ENCODE results near the gene SLC22A15. TPM values are rescaled to one million over a fixed set of nuclear protein-coding genes. Genes with fewer than 3 reads are reported as not detected.

The SLC22A15 gene
- total RNA-seq, 6 experiments from 2014 or later: 0.11 to 6.8 (median 2.3) TPM

DNA sequence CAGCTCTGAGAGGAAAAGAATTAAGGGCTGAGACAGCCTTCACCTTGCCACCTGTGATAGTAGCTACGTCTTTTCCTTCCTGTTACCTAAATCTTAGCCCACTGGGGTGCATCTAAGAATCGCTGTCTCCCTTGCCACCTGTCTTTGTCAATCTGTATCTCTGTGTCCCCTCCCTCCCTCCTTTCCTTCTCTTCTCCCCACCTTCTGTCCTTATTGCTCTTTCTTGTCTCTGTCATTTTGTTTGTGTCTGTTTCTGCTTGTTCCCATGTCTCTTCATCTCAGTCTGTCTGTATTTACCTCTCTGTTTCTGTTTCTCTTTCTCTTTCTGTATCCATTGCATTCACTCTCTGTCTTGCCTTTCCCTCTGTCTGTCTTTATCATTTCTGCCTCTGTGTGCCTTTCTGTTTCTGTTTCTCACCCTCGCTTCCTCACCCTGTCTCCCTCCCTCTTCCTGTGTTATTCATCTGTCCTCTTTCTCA is 30.2 kb downstream of the SLC22A15 start:
- H3K27me3 ChIP-seq: no peaks in the 10 kb centered on the region
- no peaks in the 10 kb centered on the region for H3K36me3 ChIP-seq
- intact Hi-C loops (cut with DNase I): no loop called here
- no peak overlapping the region for H3K27ac ChIP-seq
- no peaks in the 10 kb centered on the region for H3K9me3 ChIP-seq
- no peak overlapping the region for H3K4me3 ChIP-seq
- TF ChIP-seq POLR2A (IDR thresholded peaks at IDR 0.05) (no peak), CTCF (IDR thresholded peaks at IDR 0.05) (no peak)
- no peak for DNase-seq
- peak in 2 of 4 donors; percentile 20 to 46 for ATAC-seq
- WGBS (ENCODE audit: insufficient coverage, low coverage, low lambda C conversion rate, missing lambda C conversion rate): 42% methylated on average over 3 of the region's 3 CpGs
- H3K4me1 ChIP-seq: no peaks in the 10 kb centered on the region

- Histone ChIP-seq H3K9me3 (no peaks in the 10 kb centered on the region), H3K27ac (no peak overlapping the region), H3K4me3 (no peak overlapping the region), H3K36me3 (no peaks in the 10 kb centered on the region), H3K27me3 (no peaks in the 10 kb centered on the region), H3K4me1 (no peaks in the 10 kb centered on the region)
- ATAC-seq (no peak), DNase-seq (no peak)
- intact Hi-C loops (cut with DNase I): no loop called here
- 89% methylated on average over 6 of the region's 6 CpGs for WGBS (ENCODE audit: insufficient coverage, low coverage, low lambda C conversion rate, missing lambda C conversion rate)
- TF ChIP-seq POLR2A (IDR thresholded peaks at IDR 0.05): no peak
- TF ChIP-seq CTCF (IDR thresholded peaks at IDR 0.05): no peak
Observed at GRCh38 chr1:116008656-116009390, 32.5 kb downstream of the SLC22A15 start.

GRCh38 chr1:116012716-116013115 is 36.4 kb downstream of the SLC22A15 start:
- Histone ChIP-seq H3K4me3 (no peak overlapping the region), H3K27ac (no peak overlapping the region), H3K9me3 (no peaks in the 10 kb centered on the region), H3K27me3 (no peaks in the 10 kb centered on the region), H3K4me1 (peaks cover 0 to 9% (median 0%) of the 10 kb centered on the region in 4 donors), H3K36me3 (no peaks in the 10 kb centered on the region)
- no peak for TF ChIP-seq CTCF (IDR thresholded peaks at IDR 0.05)
- TF ChIP-seq POLR2A (IDR thresholded peaks at IDR 0.05): no peak
- WGBS (ENCODE audit: insufficient coverage, low coverage, low lambda C conversion rate, missing lambda C conversion rate): 57% methylated on average over 1 of the region's 2 CpGs
- no peak for ATAC-seq
- intact Hi-C loops (cut with DNase I): no loop called here
- no peak for DNase-seq

- WGBS (ENCODE audit: insufficient coverage, low coverage, low lambda C conversion rate, missing lambda C conversion rate): 17% methylated on average over 1 of the region's 1 CpG
- Histone ChIP-seq H3K9me3 (no peaks in the 10 kb centered on the region), H3K4me3 (no peak overlapping the region), H3K4me1 (peaks cover 0 to 9% (median 0%) of the 10 kb centered on the region in 4 donors), H3K27me3 (no peaks in the 10 kb centered on the region), H3K36me3 (no peaks in the 10 kb centered on the region), H3K27ac (no peak overlapping the region)
- no peak for DNase-seq
- intact Hi-C loops (cut with DNase I): no loop called here
- TF ChIP-seq CTCF (IDR thresholded peaks at IDR 0.05) (no peak), POLR2A (IDR thresholded peaks at IDR 0.05) (no peak)
- peak in 2 of 4 donors; percentile 37 to 72 for ATAC-seq
Observed at GRCh38 chr1:116015679-116016078, 39.4 kb downstream of the SLC22A15 start.

All from right lobe of liver (tissue), 6 donors.